Head of caudate nucleus (tissue), 42 donors: Measurements from ENCODE around the gene CCL14.
A peak's percentile ranks its signal among the peaks of the same experiment; 100 is the strongest.
"Not testable (repeated sequence)": the region's sequence is repeated elsewhere in the genome, so short reads cannot be mapped to it uniquely, and the experiment has no call there.

Experiments
- DNase-seq, 42 donors: peaks; one replicate each; pipeline versions ENCODE4 v3.0.0 to v3.0.0-alpha.2; 2020 to 2021; ENCODE audit warnings: mixed read lengths in 7 of 42
- intact Hi-C: fragments of 100-400 bp; cut with DNase I; formaldehyde crosslinking; loops from one replicate; pipeline ENCODE4 v1.15.0; 2022

CCL14 gene

GRCh38 chr17:35998018-35998545, 11.6 kb upstream of the CCL14 start:
- peak in 23 of 42 donors; percentile 4 to 70 (median 31) for DNase-seq
- intact Hi-C loops, result no loop called here

- intact Hi-C loops, DNase-seq: not testable (repeated sequence)
Measured at GRCh38 chr17:35995346-35995745, 8.8 kb upstream of the CCL14 start.

- DNase-seq, result no peak
- intact Hi-C loops, result no loop called here
Measured at GRCh38 chr17:35991075-35991474, 4.5 kb upstream of the CCL14 start.

- no peak for DNase-seq
- intact Hi-C loops, result no loop called here
Measured at GRCh38 chr17:35988164-35988563, 1.6 kb upstream of the CCL14 start.

- DNase-seq, result no peak
- intact Hi-C loops, result no loop called here
Measured at GRCh38 chr17:35984140-35984539, 2.4 kb downstream of the CCL14 start.

GRCh38 chr17:35982409-35983191, 3.9 kb downstream of the CCL14 start:
- DNase-seq, result no peak
- intact Hi-C loops, result no loop called here

GRCh38 chr17:35981908-35982330, 4.6 kb downstream of the CCL14 start:
- intact Hi-C loops, result no loop called here
- DNase-seq, result no peak

- DNase-seq, result no peak
- intact Hi-C loops, result no loop called here
Measured at GRCh38 chr17:35981246-35981645, 5.3 kb downstream of the CCL14 start, which contains the start of gene CCL16. TSS of gene CCL16 (minus strand) at chr17:35981497. CDS start at chr17:35981420, 77 bp downstream.

- DNase-seq, result no peak
- intact Hi-C loops, result loop anchor here (10.0 kb wide), 2 partner anchors 56 to 506 kb away; partner anchors contain the start of gene ZNHIT3
Measured at GRCh38 chr17:35978346-35978745, 8.2 kb downstream of the CCL14 start.

- no peak for DNase-seq
- intact Hi-C loops, result loop anchor here (10.0 kb wide), 2 partner anchors 57 to 507 kb away; partner anchors contain the start of gene ZNHIT3
Measured at GRCh38 chr17:35977509-35977908, 9.0 kb downstream of the CCL14 start.

GRCh38 chr17:35973333-35974260, 12.9 kb downstream of the CCL14 start:
- intact Hi-C loops, result loop anchor here (10.0 kb wide), 2 partner anchors 61 to 511 kb away; partner anchors contain the start of gene ZNHIT3

GRCh38 chr17:35972945-35973332, 13.6 kb downstream of the CCL14 start:
- intact Hi-C loops, result loop anchor here (10.0 kb wide), 2 partner anchors 62 to 512 kb away; partner anchors contain the start of gene ZNHIT3
- no peak for DNase-seq

More at GRCh38 chr17:35973333-35974260, 12.9 kb downstream of the CCL14 start:
- no peak for DNase-seq

- intact Hi-C loops, result loop anchor here (10.0 kb wide), 2 partner anchors 62 to 512 kb away; partner anchors contain the start of gene ZNHIT3
Measured at GRCh38 chr17:35972535-35972934, 14.0 kb downstream of the CCL14 start.

GRCh38 chr17:35972066-35972465, 14.5 kb downstream of the CCL14 start:
- intact Hi-C loops, result loop anchor here (10.0 kb wide), 2 partner anchors 63 to 513 kb away; partner anchors contain the start of gene ZNHIT3
- DNase-seq, result no peak

More at GRCh38 chr17:35972535-35972934, 14.0 kb downstream of the CCL14 start:
- DNase-seq, result no peak

GRCh38 chr17:35969558-35970380, 16.8 kb downstream of the CCL14 start:
- intact Hi-C loops, result loop anchor here (10.0 kb wide), 2 partner anchors 65 to 515 kb away; partner anchors contain the start of gene ZNHIT3
- peak; percentile 26 to 94 (median 83) for DNase-seq

- no peak for DNase-seq
- intact Hi-C loops, result no loop called here
Measured at GRCh38 chr17:35968520-35969054, 17.9 kb downstream of the CCL14 start.

GRCh38 chr17:35965272-35965671, 21.3 kb downstream of the CCL14 start:
- no peak for DNase-seq
- intact Hi-C loops, result no loop called here

GRCh38 chr17:35963663-35964062, 22.9 kb downstream of the CCL14 start:
- intact Hi-C loops, result no loop called here

More at GRCh38 chr17:35963663-35964062, 22.9 kb downstream of the CCL14 start:
- DNase-seq, result no peak
